Measurements from ENCODE around the gene CLSTN3. TPM values are rescaled to one million over a fixed set of nuclear protein-coding genes. Genes with fewer than 3 reads are reported as not detected.

The CLSTN3 gene
- total RNA-seq, 4 donors from 2014 or later, result 18.0 to 53.4 (median 37.3) TPM

DNA sequence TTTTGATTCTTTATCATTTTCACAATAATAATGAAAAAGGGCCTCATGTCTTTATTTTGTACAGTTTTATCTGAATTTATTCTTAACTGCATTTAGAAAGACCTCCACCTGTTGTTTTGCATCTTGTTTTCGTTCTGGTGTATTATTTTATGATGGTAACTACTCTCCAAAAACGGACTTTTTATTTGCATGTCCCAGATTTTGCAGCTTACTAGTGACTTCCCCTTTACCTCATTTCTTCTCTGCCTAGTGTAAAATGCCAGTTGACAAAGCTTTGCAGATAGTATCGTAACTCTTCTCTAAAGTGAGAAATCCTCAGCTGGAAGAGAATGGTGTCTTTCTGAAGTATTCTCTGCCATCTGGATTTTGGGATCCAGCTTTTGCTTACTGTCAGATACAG is 76.5 kb downstream of the CLSTN3 start:
- Histone ChIP-seq H3K36me3 (peaks cover 58 to 75% of the 10 kb centered on the region in 2 donors), H3K27ac (no peak overlapping the region), H3K4me3 (replicated peaks in 1 of 3) (no peak overlapping the region), H3K4me1 (no peaks in the 10 kb centered on the region), H3K9me3 (no peaks in the 10 kb centered on the region), H3K27me3 (no peaks in the 10 kb centered on the region)
- TF ChIP-seq POLR2A (IDR thresholded peaks at IDR 0.05), result no peak
- TF ChIP-seq, protein P1, sequence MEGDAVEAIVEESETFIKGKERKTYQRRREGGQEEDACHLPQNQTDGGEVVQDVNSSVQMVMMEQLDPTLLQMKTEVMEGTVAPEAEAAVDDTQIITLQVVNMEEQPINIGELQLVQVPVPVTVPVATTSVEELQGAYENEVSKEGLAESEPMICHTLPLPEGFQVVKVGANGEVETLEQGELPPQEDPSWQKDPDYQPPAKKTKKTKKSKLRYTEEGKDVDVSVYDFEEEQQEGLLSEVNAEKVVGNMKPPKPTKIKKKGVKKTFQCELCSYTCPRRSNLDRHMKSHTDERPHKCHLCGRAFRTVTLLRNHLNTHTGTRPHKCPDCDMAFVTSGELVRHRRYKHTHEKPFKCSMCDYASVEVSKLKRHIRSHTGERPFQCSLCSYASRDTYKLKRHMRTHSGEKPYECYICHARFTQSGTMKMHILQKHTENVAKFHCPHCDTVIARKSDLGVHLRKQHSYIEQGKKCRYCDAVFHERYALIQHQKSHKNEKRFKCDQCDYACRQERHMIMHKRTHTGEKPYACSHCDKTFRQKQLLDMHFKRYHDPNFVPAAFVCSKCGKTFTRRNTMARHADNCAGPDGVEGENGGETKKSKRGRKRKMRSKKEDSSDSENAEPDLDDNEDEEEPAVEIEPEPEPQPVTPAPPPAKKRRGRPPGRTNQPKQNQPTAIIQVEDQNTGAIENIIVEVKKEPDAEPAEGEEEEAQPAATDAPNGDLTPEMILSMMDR (IDR thresholded peaks at IDR 0.05), result no peak
- 94 to 97% methylated on average over 3 of the region's 3 CpGs for WGBS, 2 donors
- DNase-seq, result no peak
- intact Hi-C loops (cut with DNase I), result no loop called here

DNA sequence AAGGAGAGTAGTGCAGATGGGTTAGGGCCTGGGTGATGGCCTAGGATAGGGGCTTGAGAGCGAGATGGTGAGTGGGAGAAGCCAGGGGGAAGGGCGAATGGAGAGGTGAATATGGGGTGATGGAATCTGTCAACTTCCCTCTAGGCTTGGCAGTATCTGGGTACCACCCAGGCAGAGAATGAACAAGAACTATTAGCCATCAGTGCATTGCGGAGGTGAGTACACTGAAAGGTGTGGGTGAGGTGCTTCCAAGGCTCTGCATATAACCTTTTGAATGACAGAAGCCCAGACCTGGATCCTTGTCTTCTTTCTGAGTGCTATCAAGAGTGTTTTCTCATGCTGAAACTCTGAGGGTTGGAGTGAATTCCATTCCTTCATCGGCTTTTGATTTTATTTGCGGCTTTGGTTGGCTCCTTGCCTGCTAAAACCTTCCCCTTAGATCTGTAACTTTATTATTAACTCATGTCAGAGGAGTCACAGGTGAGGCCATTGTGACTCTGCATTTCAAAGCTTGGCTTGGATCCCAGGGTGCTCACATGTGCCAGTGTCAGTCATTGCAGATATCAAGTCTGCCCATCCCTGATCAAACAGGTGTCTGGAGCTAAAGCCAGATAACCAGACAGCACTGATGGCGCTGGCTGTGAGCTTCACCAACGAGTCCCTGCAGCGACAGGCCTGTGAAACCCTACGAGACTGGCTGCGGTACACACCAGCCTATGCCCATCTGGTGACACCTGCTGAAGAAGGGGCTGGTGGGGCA is 77.9 kb downstream of the CLSTN3 start:
- no peak for DNase-seq
- no peak overlapping the region for H3K4me3 ChIP-seq (replicated peaks in 1 of 3)
- intact Hi-C loops (cut with DNase I), result no loop called here
- H3K36me3 ChIP-seq, result peaks cover 48 to 63% of the 10 kb centered on the region in 2 donors
- H3K4me1 ChIP-seq, result no peaks in the 10 kb centered on the region
- no peaks in the 10 kb centered on the region for H3K9me3 ChIP-seq
- no peak for TF ChIP-seq POLR2A (IDR thresholded peaks at IDR 0.05)
- TF ChIP-seq, protein P1 (IDR thresholded peaks at IDR 0.05), result no peak
- no peaks in the 10 kb centered on the region for H3K27me3 ChIP-seq
- H3K27ac ChIP-seq, result no peak overlapping the region
- WGBS, 2 donors, result 94 to 96% methylated on average over 10 of the region's 10 CpGs

Small RNA genes within 50 kb of the gene (small RNA-seq; reads per million reads assigned to genes)
- not detected for gene RNU6-485P

Other genes starting within 250 kb of the CLSTN3 start
- gene LRRC23, start 225.5 kb upstream of the CLSTN3 start, total RNA-seq, result 10 to 100 TPM in 3 of 4 donors, 1 to 10 TPM in 1; 8.7 to 16.4 (median 13.0) TPM
- gene ENO2, start 215.8 kb upstream of the CLSTN3 start, total RNA-seq, result 10 to 100 TPM; 13.0 to 25.3 (median 19.8) TPM
- 100 to 1,000 TPM in 1 of 4 donors, 10 to 100 TPM in 3; 53.3 to 100 (median 84.9) TPM for gene ATN1, start 202.4 kb upstream of the CLSTN3 start, total RNA-seq
- gene RNU7-1, start 186.6 kb upstream of the CLSTN3 start, total RNA-seq, result not detected
- gene C12orf57, start 186.3 kb upstream of the CLSTN3 start, total RNA-seq, result 100 to 1,000 TPM; 344 to 666 (median 383) TPM
- gene PTPN6, start 179.0 kb upstream of the CLSTN3 start, total RNA-seq, result 10 to 100 TPM; 21.7 to 32.3 (median 31.4) TPM
- gene PHB2, start 159.7 kb upstream of the CLSTN3 start, total RNA-seq, result 100 to 1,000 TPM; 153 to 284 (median 220) TPM
- gene EMG1, start 159.5 kb upstream of the CLSTN3 start, total RNA-seq, result 10 to 100 TPM; 19.9 to 53.1 (median 45.6) TPM
- gene LPCAT3, start 111.9 kb upstream of the CLSTN3 start, total RNA-seq, result 10 to 100 TPM; 45.1 to 68.4 (median 58.5) TPM
- gene C1S, start 69.7 kb upstream of the CLSTN3 start, total RNA-seq, result 100 to 1,000 TPM; 137 to 470 (median 255) TPM
- gene C1R, start 37.9 kb upstream of the CLSTN3 start, total RNA-seq, result 100 to 1,000 TPM; 132 to 545 (median 312) TPM
- gene C1RL, start 21.2 kb upstream of the CLSTN3 start, total RNA-seq, result 100 to 1,000 TPM in 1 of 4 donors, 10 to 100 TPM in 3; 39.2 to 153 (median 59.5) TPM
- 1 to 10 TPM in 2 of 4 donors, not detected in 2; 2.8 to 4.5 TPM for gene RBP5, start 1.5 kb upstream of the CLSTN3 start, total RNA-seq
- gene PEX5, start 59.3 kb downstream of the CLSTN3 start, total RNA-seq, result 10 to 100 TPM; 28.5 to 37.6 (median 32.8) TPM
- not detected for gene ACSM4, start 173.7 kb downstream of the CLSTN3 start, total RNA-seq

Measured in thyroid gland (tissue), 4 donors.